Stimulated activated CD8-positive, alpha-beta memory T cell treated with anti-CD3 and anti-CD28 coated beads, Interleukin-4, amount 100 ng/mL, for 4 hours (primary cell): Measurements from ENCODE around the gene SAFB2.

ENCODE experiments used
- DNase-seq, 2 donors: peaks; one replicate each; pipeline ENCODE4 v3.0.0-alpha.2; 2020; ENCODE audit warnings: low read depth in 2 of 2, low spot score in 1 of 2

The SAFB2 gene

DNA sequence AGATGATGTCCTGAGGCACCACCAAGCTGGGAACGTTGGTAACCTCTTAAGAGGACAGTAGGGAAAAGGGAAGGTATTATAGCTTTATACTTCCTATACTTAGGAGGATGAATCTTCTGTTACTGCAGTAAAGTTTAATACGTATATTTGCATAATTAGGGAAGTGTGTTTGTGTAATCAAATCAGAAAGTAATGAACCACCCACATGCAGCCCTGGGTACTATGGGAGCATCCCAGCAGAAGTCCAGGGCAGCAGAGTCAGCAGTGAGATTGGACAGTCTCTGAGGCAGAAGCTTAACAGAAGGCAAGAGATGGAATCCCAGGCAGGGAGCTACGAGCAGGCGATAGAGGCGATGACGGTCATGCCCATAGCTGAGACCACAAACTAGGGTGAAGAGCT lies 12.9 kb upstream of the SAFB2 start:
- no peak for DNase-seq

DNA sequence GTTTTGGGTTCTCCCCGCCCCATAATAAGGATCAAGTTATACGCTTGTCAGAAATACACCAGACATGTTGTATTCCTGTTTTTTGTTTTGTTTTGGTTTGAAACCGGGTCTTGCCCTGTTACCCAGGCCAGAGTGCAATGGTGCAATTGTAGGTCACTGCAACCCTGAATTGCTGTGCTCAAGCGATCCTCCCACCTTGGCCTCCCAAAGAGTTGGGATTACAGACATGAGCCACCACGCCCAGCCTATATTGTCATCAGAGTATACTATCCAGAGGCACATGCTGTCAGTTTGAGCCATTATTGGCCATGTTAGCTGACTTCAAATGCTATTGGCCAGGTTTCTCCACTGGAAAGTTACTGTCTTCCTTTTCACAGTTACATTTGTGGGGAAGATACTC lies 10.1 kb upstream of the SAFB2 start:
- DNase-seq: no peak

DNA sequence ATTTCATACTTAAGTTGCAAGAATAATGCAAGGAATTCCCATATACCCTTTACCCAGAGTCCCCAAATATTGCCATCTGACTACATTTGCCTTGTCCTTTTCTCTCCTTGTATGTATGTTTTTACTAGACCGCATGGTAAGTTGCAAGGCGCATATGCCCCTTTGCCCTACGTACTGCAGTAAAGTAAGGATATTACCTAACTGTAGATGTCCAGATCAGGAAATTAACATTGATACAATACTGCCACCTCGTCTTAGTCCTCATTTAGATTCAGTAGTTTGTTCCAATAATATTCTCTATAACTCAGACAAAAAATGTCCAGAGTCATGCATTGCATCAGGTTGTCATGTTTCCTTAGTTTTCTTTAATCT lies 9.7 kb upstream of the SAFB2 start:
- DNase-seq: no peak

- DNase-seq: no peak
Observed at GRCh38 chr19:5631567-5632240, 9.1 kb upstream of the SAFB2 start.

DNA sequence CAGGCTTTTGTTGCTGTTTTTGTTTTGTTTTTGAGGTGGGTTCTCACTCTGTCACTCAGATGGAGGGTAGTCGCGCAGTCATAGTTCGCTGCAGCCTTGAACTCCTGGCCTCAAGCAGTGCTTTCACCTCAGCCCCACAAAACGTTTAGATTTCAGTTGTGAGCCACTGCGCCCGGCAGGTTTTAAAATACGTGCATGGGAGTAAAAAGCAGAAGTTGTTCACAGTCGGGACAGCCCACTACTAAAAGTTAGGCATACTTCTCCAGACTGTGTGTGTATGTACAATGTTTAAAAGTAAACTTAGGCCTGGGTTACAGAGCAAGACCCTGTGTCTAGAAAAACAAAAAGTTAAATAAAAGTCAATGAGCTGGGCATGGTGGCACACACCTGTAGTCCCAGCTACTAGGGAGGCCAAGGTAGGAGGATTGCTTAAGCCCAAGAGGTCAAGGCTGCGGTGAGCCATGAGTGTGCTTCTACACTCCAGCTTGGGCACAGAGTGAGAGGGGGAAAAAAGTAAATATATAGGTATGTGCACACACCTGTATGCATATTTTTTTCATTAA lies 6.4 kb upstream of the SAFB2 start:
- no peak for DNase-seq

DNA sequence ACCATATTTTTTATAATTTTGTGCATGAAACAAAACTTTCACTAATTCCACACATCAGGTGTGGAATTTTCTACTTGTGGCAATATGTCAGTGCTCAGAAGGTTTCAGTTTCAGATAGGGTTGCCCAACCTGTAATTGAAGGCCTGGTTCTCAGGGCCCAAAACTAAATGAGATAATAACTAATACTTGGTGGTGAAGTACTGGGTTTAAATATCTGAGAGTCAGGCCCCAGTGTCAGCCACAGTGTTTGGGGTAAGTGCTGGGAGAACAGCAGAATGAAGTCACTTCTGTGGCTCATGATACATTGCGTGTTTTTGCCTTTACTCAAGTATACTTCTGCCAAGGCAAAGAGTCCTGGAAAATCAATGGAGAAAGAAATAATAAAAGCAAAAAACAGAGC lies 5.9 kb upstream of the SAFB2 start:
- DNase-seq: no peak

- DNase-seq: no peak
Observed at GRCh38 chr19:5627395-5627904, 4.9 kb upstream of the SAFB2 start.

DNA sequence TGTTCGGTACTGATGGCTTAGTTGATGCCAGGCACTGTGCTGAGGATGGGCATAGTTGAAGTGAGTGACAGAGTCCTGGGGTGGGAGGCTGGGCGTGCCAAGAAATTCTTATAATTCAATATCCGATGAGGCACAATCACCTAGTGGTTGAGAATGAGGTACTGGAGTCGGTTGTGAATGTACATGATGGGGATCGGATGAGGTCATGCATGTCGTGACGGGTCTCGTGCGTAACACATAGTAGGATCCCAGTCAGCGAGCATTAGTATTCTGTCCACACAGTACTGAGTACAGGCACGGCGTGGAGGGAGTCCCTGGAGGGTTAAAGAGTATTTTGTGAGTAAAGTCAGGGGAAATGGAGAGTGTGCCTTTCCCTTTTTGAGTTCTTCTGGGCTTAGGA lies 3.1 kb upstream of the SAFB2 start:
- DNase-seq: no peak

DNA sequence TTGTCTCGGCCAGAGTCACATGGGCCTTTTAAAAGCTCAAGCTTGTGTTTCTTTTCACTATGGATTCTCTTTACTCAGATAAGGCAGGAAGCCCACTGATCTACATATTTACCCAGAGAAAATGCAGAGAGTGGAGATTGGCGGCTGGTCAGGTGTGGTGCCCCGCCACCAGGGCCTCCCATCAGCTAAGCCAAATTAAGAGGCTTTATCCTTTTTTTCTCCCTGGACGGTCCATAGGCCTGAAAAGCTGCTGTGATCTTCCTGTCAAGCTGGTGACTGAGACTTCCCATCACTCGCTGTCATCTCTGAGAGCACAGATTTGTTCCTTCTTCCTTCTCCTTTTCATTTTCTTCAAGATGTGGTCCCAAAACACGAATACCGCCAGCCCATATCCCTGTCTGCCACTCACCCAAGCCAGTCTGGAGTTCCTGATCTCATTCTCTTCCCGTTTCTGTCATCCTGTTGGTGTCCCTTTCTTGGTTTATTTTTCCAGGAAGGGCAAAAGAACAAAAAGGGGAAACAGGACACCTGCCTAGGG lies 2.2 kb upstream of the SAFB2 start:
- DNase-seq: no peak

GRCh38 chr19:5624018-5624663 lies 1.6 kb upstream of the SAFB2 start:
- DNase-seq: no peak

DNA sequence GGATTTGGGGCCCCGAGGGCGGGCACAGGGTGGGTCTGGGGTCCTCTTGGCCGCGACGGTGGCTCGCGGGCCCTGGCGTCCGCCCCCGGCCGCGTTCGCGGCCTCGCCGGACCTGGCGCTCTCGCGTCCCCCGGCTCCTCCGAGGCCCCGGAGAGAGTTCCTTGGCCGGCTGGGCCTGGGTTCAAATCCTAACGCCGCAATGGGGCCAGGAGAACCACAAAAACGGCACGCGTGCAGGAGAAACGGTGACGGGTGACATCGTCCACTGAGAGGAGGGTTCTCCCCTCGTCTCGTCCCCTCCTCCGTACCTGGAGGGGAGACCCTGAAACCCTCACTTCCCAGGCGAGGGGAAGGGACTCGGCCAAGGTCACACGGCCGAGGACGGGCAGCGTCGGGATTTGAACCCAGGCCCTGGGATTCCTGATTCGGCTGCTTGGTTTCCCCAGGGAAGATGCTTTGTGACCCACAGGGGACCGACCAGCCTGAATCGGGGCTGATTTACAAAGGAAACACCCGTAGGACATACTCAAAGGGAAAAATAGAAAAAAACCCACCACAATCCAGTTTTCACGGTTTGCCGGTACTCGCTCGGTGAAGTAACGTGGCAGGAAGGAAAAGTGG lies 931 bp upstream of the SAFB2 start:
- DNase-seq: no peak

GRCh38 chr19:5621945-5622464 lies 571 bp downstream of the SAFB2 start:
- no peak for DNase-seq

DNA sequence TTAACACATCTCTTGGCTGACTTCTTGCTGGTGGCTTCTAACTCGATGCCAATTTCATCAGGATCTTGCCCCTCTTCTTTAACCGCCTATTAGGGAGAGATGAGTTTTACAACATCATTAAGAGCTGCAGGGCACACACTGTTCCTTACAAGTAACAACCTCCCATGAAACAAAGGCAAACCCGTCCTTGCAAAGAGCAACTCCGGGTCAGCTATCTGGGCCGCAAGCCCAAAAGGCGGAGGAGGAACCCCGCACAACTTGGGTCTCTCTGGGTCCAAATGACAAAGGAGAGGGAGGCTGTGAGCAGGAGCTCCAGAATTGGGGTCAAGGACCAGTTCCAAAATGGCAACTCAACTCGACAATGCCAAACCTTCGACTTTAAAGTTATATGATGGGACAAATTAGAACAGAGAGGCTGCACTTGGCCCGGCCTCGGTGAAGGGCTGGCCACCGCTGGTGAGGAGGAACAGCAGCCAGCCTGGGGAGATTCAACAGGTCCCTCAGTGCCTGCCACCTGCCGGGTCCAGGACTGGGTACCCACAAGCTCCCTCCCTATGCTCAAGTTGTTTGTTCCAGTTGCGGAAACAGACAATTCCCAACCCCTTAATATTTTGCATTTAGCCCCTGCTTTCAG lies 1.1 kb downstream of the SAFB2 start:
- no peak for DNase-seq

- no peak for DNase-seq
Observed at GRCh38 chr19:5619946-5620345, 2.6 kb downstream of the SAFB2 start.

DNA sequence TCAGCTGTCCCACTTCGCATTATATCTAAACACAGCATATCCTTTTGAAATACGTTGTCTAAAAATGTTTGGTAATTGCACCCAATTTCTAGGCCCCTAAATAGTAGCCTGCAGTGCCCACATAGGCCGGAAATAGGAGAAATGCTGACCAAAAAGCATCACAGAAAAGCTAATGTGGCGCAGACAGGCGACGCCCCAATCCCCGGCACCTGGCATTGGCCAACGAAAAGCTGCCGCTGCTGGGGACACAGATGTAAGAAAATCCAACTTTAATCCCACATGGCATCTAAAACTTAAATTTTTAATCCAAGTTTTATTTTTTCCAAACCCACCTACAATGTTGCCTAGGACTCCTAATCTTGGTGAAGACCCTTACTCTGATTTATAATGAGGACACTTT lies 4.0 kb downstream of the SAFB2 start:
- no peak for DNase-seq

GRCh38 chr19:5617080-5617479 lies 5.5 kb downstream of the SAFB2 start:
- DNase-seq: no peak

DNA sequence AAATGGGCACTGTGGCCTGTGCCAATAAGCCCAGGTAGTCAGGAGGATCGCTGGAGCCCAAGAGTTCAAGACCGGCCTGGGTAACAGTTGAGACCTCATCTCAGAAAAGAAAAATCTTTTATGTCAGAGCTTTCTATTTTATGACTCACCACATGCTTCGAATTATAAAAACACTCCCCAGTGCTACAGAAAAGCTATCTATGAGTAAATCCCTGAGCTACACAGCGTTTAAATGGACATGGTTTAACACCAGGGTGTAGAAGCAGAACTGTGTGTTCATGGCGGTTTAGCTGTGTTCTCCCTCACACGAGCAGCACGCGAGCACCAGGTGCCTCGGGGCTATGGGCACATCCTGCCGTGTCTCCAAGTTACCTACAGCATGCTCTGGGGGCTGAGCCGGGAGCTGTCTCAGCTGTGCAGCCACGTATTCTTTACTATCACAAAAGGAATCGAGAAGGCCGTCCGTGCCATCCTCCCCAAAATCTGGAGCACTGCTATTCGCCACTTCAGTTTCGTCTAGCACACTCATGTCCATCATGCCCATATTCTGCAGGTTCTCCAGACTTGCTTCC lies 6.7 kb downstream of the SAFB2 start:
- no peak for DNase-seq

DNA sequence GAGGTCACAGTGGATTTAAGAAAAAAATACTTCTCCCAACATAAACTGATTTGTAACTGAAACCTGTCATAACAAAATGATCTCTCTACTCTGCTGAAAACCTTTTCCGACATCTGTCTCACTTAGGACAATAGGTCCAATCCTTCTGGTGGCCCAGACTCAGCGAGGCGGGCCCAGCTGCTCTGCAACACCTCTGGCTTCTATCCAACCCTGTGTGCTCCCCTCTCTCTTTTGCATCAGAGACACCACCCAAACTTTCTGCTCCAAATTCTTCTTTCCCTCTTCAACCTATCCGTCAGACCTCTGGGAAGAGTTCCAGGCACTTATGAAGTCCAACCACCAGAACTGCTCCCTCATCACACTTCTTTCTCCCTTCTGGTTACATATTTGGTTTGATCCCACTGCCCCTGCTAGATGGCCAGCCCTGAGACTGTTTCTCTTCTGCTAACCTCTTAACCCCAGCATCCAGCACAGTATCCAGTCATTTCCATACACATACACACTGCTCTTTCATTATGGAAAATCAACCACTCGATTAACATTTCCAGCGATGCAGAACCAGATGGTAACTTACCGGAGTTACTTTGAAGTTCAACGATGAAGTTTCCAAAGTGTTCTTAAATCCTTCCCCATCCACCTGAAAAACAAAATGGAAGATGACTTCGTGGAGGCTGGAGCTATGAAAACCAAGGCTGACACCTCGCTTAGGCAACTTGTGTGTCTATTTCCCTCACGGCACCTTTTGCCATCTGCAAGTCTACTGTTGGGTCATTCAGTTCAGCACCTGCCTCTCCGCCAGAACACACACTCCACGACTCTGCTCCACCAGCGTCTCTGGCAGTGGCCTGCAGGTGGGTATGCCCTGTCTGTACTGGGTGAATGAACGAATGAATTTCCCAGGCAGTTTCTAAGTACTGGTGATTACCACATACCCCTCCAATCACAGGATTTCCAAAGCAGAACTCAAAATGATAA lies 9.4 kb downstream of the SAFB2 start:
- no peak for DNase-seq

DNA sequence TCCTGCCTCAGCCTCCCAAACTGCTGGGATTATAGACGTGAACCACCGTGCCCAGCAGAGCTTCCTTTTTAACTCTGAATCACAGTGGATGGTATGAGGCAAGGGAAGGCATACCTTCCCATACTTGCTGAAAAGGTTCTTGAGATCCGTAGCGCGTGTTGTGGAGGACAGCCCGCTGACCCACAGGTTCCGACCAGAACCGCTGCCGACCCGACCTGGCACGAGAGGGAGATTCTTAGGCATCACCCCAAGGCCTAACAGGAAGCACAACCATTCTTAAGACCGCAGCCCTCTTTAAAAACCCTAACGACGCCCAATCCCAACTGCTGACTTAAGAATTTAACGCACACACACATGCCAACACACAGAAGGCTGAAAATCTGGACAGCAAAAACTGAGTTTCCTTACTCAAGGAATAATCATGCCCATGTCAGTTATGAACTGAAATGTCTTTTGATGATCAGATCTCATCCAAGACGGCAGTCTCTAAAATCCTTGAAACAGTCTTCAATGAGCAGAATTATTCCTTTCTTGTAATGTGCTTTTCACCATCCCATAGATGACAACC lies 12.6 kb downstream of the SAFB2 start:
- DNase-seq: no peak
